K562 (cell line): ENCODE data around the gene RNPEPL1. TPM values are rescaled to one million over a fixed set of nuclear protein-coding genes. Genes with fewer than 3 reads are reported as not detected.
A peak's percentile ranks its signal among the peaks of the same experiment; 100 is the strongest.

Experiments
- ARID1B ChIP-seq: fragments of 450-650 bp; IDR thresholded peaks from 2 replicates; pipeline ENCODE4 v1.6.1; 2016; ENCODE audit warnings: antibody characterized with exemption, mild to moderate bottlenecking, inconsistent platforms
- COPS2 ChIP-seq: fragments of 450-650 bp; conservative IDR thresholded peaks from 2 replicates; pipeline ENCODE4 v1.6.1; 2016; ENCODE audit warnings: mild to moderate bottlenecking, moderate library complexity
- DPF2 ChIP-seq: fragments of 450-650 bp; IDR thresholded peaks from 2 replicates; pipeline ENCODE4 v1.6.1; 2016
- GATA2 ChIP-seq: sonication (generic); formaldehyde crosslinking; IDR thresholded peaks from 2 replicates; pipeline ENCODE4 v1.4.0; 2020; ENCODE audit warnings: mild to moderate bottlenecking, missing genetic modification reagents
- HNRNPK ChIP-seq: fragments of 200-400 bp; formaldehyde crosslinking; IDR thresholded peaks from one replicate; pipeline ENCODE4 v1.6.1; 2018; ENCODE audit warnings: mild to moderate bottlenecking, low read depth, low read length; ENCODE audit not compliant: poor library complexity, severe bottlenecking
- MLLT1 ChIP-seq, 2 experiments: fragments of 450-650 bp; IDR thresholded peaks; 2 replicates each; pipeline ENCODE4 v1.6.1; 2016
- MYNN ChIP-seq, 2 experiments: sonication (generic); formaldehyde crosslinking in 1 of 2; IDR thresholded peaks; 2 replicates each; pipeline versions ENCODE4 v1.5.0 to v1.6.1; 2016 to 2020; ENCODE audit warnings: antibody characterized with exemption in 1 of 2, missing genetic modification reagents in 1 of 2
- SMC3 ChIP-seq: conservative IDR thresholded peaks from 2 replicates; pipeline ENCODE4 v1.6.1; 2011; ENCODE audit warnings: low read depth, low read length, improper control_type of control experiment; ENCODE audit not compliant: insufficient read depth
- SRF ChIP-seq, 2 experiments: fragments of 250-450, 450-650 bp in 1 of 2; sonication (Bioruptor Pico) in 1 of 2; sonication (generic) in 1 of 2; formaldehyde crosslinking; IDR thresholded peaks; 2 replicates each; pipeline versions ENCODE4 v1.5.0 to v1.5.1; 2020 to 2022; ENCODE audit warnings: mild to moderate bottlenecking in 1 of 2, missing genetic modification reagents in 1 of 2
- ZNF644 ChIP-seq: fragments of 200-800 bp; sonication (Bioruptor generic); IDR thresholded peaks from 2 replicates; pipeline ENCODE4 v1.6.1; 2016; ENCODE audit warnings: low read depth, missing genetic modification characterization, missing compliant biosample characterization
- polyA plus RNA-seq, 8 experiments: library from polyadenylated mRNA; depleted of rRNA in 4 of 8; stranded (reverse) in 5 of 8; unstranded in 3 of 8; fragments of >200 nt; fragmentation: Nextera tagmentation in 2 of 8; fragmentation: Illumina TruSeq in 1 of 8; extraction: Ambion mirVana in 2 of 8; extraction: Trizol in 1 of 8; gene quantifications; 2 replicates each; pipeline versions ENCODE4 v1.2.1 to v1.2.3, GENCODE V29; 2011 to 2014; ENCODE audit warnings: inconsistent platforms in 1 of 8, missing spikeins in 1 of 8
- total RNA-seq, 7 experiments: library from RNA; depleted of rRNA in 6 of 7; stranded (reverse); fragments of >200 nt in 6 of 7; fragmentation: Illumina TruSeq in 2 of 7; extraction: Trizol in 2 of 7; gene quantifications; 2 replicates each; pipeline versions ENCODE4 v1.2.1 to v1.2.3, GENCODE V29; 2011 to 2021; ENCODE audit warnings: low replicate concordance in 1 of 7
- TF ChIP-seq, protein P1 (sequence below), 2 experiments: fragments of 450-650 bp; conservative IDR thresholded peaks; 2 replicates each; pipeline ENCODE4 v1.6.1; 2017; ENCODE audit warnings: mild to moderate bottlenecking in 2 of 2, moderate library complexity in 2 of 2

Gene RNPEPL1
- total and polyA plus RNA-seq, 9 of the 15 experiments (the other 6 are each of a cell fraction or from before 2014, with no cell fraction given): 0.07 to 38.7 (median 5.6) TPM

GRCh38 chr2:240565333-240566202, 2.7 kb upstream of the RNPEPL1 start (continued):
- TF ChIP-seq, protein P1, sequence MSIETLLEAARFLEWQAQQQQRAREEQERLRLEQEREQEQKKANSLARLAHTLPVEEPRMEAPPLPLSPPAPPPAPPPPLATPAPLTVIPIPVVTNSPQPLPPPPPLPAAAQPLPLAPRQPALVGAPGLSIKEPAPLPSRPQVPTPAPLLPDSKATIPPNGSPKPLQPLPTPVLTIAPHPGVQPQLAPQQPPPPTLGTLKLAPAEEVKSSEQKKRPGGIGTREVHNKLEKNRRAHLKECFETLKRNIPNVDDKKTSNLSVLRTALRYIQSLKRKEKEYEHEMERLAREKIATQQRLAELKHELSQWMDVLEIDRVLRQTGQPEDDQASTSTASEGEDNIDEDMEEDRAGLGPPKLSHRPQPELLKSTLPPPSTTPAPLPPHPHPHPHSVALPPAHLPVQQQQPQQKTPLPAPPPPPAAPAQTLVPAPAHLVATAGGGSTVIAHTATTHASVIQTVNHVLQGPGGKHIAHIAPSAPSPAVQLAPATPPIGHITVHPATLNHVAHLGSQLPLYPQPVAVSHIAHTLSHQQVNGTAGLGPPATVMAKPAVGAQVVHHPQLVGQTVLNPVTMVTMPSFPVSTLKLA (conservative IDR thresholded peaks at IDR 0.05): peak; percentile 44 to 57; a peak in 3 of 4 replicates
- TF ChIP-seq ZNF644 (tag): 0 out of 2 replicates have a peak, but pooled peaks have one; percentile 48
- peak; percentile 96 for TF ChIP-seq ARID1B
- TF ChIP-seq GATA2: peak; percentile 53; the same call in 1 of the 2 replicates
- 0 out of 4 replicates have a peak, but pooled peaks of 1 of the 2 experiments have one; percentile 26 for TF ChIP-seq SRF (CRISPR knock-in tag; IDR thresholded peaks at IDR 0.05)
- TF ChIP-seq COPS2: no peak
- no peak for TF ChIP-seq SMC3
- peak in 1 of 2 experiments; percentile 82; a peak in 1 of 4 replicates for TF ChIP-seq MLLT1 (IDR thresholded peaks at IDR 0.05)
- TF ChIP-seq MYNN (IDR thresholded peaks at IDR 0.05): peak; percentile 95
- TF ChIP-seq MYNN (CRISPR knock-in tag; IDR thresholded peaks at IDR 0.05): no peak
- no peak for TF ChIP-seq HNRNPK
- TF ChIP-seq DPF2: peak; percentile 93
